NCI-H187 treated with DMSO at 0.1 percent for 48 hours (cell line): Measurements from ENCODE around the gene ALAS1.

Experiments used
- DNase-seq: peaks from one replicate; lab custom pipeline; 2025; lab: John Stamatoyannopoulos, UW

The ALAS1 gene

DNA sequence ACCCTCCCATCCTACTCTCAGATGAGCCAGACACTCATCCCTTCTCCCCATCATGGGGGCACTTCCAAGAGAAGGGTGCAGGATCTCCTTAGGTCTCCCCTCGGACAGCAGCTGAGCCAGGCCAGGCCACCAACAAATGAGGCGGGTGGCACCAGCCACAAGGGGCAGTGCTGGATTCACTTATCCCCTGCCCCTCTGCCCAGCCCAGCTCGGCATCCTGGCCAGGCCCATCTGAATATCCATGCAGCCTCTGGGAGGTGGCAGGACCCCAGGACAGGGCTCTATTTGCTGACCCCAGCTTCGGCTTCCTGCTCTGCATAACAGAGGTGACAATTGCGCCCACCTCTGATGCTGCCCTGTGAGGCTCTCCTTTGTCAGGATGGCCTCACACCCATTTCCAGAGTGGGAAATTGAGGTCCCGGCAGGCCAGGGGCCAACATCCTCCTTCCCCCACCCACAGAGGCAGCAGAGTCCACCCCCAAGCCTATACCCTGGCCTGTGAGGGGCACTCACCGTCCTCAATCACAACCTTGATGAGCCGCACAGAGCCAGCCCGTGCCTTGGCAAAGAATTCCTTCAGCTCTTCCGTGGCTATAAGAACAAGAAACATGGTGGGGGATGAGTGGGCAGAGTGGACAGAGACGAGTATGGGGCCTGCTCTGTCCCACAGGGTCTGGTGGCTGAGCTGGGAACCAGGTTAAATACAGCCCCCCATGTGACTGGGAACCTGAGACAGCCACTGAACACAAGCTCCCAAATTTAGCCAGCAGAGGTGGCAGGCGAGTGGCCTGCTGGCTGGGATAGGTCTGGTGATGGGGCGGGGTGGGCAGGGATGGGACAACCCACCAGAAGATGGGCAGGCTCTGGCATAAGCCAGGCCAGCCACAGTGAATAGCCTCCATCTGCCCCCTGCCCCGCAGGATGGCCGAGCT is 36.8 kb downstream of the ALAS1 start:
- no peak for DNase-seq

GRCh38 chr3:52236424-52236886 is 38.5 kb downstream of the ALAS1 start:
- DNase-seq, result no peak

DNA sequence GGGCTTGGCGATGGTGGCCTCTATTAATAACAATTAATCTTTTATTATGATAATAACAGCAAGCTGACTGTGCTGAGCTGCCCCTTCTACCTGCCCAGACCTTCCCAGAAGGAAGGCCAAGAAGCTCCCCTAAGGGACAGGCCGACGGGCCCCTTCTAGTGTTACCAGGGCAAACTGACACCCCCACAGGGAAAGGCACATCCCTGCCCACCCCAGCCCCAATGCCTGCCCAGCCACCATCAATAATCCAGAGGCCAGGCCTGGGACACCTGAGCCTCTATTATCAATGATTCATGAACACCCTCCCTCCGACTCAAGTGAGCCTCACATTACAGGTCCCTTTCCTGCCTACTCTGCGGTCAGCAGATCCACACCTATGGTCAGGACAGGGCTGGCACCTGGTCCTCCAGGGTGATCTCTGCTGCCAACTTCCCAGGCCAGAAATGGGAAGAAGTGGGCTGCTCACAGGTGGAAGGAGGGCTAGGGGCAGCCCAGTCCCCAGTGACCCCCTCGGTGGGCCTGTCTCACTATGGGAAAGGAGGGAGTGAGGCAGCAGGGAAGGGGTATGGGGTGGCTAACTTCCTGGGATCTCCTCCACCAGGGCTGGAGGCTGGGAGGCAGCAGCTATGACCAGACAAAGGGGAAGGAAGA is 39.2 kb downstream of the ALAS1 start:
- DNase-seq, result no peak

- no peak for DNase-seq
Measured at GRCh38 chr3:52237657-52238172, 39.8 kb downstream of the ALAS1 start.

GRCh38 chr3:52238193-52238760 is 40.3 kb downstream of the ALAS1 start:
- DNase-seq, result no peak

- no peak for DNase-seq
Measured at GRCh38 chr3:52238761-52239701, 41.1 kb downstream of the ALAS1 start, which contains the start of gene TWF2. TWF2 (minus strand) TSS chr3:52239158; CDS start chr3:52239016, 142 bp downstream.

GRCh38 chr3:52240059-52240885 is 42.3 kb downstream of the ALAS1 start:
- DNase-seq, result no peak

GRCh38 chr3:52240886-52241370 is 43.0 kb downstream of the ALAS1 start:
- no peak for DNase-seq

- DNase-seq, result no peak
Measured at GRCh38 chr3:52242039-52242438, 44.1 kb downstream of the ALAS1 start.

GRCh38 chr3:52243791-52244628 is 46.0 kb downstream of the ALAS1 start:
- no peak for DNase-seq

- DNase-seq, result no peak
Measured at GRCh38 chr3:52245322-52246263, 47.6 kb downstream of the ALAS1 start, which contains the start of gene PPM1M. PPM1M (plus strand) TSS chr3:52245759; CDS start chr3:52245825, 66 bp downstream.

DNA sequence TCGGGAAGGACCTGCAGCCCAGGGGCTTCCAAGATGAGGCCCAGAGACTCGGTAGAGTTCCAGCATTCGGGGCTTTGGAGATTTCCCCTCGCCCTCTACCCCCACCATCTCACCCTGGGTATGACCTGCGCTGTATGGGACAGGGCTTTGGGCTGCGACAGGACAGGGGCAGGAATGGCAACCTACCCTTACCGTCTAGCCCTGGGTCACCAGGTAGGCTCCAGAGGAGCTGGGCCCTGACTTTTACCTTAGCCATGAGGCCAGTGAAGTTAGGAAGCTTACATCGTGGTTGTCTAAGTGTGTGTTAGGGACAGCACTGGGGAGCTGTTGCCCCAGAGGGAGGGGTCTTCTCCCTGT is 48.3 kb downstream of the ALAS1 start:
- no peak for DNase-seq

GRCh38 chr3:52246728-52247408 is 48.9 kb downstream of the ALAS1 start:
- no peak for DNase-seq

DNA sequence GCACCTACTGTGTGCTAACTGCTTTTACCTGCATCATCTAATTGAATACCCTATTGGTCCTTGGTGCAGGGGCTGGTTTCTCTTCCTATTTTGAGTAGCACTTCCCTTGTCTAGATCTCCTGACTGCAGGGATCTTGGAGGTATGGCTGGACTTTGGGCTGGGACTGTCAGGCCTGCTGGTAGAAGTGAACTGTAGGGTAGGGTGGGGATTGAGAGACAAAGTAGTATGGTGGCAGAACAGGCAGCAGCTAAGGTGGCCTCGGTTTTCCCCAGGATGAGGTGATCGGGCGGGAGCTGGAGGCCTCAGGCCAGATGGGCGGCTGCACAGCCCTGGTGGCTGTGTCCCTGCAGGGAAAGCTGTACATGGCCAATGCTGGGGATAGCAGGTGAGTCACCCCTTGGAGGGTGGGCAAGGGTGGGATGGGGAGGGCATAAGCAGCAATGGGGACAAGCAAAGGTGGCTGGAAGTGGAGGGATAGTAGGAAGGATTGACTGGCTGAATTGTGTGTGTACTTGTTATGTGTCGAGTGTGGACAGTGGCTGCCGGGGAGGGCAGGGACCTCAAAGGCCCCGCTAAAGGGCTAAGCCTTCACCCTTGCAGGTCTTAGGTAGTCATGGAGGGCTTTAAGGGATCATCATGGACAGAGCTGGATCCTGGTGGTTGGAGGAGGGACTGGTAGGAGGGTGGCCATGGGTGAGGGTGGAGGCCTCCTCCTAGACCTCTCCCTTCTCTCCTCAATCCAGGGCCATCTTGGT is 49.6 kb downstream of the ALAS1 start:
- no peak for DNase-seq

- no peak for DNase-seq
Measured at GRCh38 chr3:52248165-52248541, 50.2 kb downstream of the ALAS1 start.

DNA sequence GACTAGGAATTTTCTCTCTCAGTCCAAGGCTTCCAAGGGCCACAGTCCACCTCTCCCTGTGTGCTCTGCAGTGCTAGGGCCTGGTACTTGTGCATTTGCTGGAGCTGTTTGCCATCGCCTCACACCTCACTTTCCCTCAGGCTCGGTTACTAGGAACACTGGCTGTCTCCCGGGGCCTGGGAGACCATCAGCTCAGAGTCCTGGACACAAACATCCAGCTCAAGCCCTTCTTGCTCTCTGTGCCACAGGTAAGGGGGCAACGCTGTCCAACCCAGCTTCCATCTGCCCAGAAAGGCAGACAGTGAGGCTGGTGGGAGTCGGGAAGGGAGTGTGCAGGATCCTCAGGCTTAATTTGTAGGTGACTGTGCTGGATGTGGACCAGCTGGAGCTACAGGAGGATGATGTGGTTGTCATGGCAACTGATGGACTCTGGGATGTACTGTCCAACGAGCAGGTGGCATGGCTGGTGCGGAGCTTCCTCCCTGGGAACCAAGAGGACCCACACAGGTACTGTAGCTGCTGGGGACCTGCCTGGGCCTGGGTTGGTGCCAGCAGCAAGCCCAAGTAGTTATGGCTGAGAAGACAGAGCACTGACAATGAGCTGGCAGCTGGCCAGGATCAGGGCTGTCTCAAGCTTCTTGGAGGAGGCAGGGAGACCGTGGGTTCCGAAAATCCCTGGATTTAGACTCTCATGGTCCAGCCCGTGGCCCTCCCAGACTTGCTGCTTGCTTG is 51.0 kb downstream of the ALAS1 start:
- no peak for DNase-seq
